Glutamatergic neuron (in vitro differentiated cells): Measurements from ENCODE around the gene QRICH1. TPM values are rescaled to one million over a fixed set of nuclear protein-coding genes. Genes with fewer than 3 reads are reported as not detected.

Source experiments
- DNase-seq: peaks from one replicate; pipeline ENCODE4 v3.0.0; 2022
- H3K27ac Mint-ChIP-seq: one replicate; pipeline ENCODE4 v1.8.0; 2020; ENCODE audit warnings: mild to moderate bottlenecking, mixed read lengths, inconsistent platforms; ENCODE audit not compliant: unreplicated experiment
- H3K27me3 Mint-ChIP-seq: one replicate; pipeline ENCODE4 v1.8.0; 2020; ENCODE audit warnings: mild to moderate bottlenecking, moderate library complexity, mixed read lengths, inconsistent platforms; ENCODE audit not compliant: unreplicated experiment
- H3K36me3 Mint-ChIP-seq: one replicate; pipeline ENCODE4 v1.8.0; 2020; ENCODE audit warnings: mild to moderate bottlenecking, mixed read lengths, inconsistent platforms; ENCODE audit not compliant: unreplicated experiment
- H3K4me1 Mint-ChIP-seq: one replicate; pipeline ENCODE4 v1.8.0; 2020; ENCODE audit warnings: mild to moderate bottlenecking, low read depth, mixed read lengths, inconsistent platforms; ENCODE audit not compliant: unreplicated experiment
- H3K4me3 Mint-ChIP-seq: one replicate; pipeline ENCODE4 v1.8.0; 2020; ENCODE audit warnings: mild to moderate bottlenecking, mixed read lengths, inconsistent platforms; ENCODE audit not compliant: unreplicated experiment
- H3K9me3 Mint-ChIP-seq: one replicate; pipeline ENCODE4 v1.8.0; 2020; ENCODE audit warnings: mild to moderate bottlenecking, moderate library complexity, mixed read lengths, inconsistent platforms; ENCODE audit not compliant: unreplicated experiment
- CTCF ChIP-seq: fragments of 200-600 bp; sonication (generic); IDR thresholded peaks from one replicate; pipeline ENCODE4 v1.5.0; 2021; ENCODE audit not compliant: partially characterized antibody, unreplicated experiment
- total RNA-seq: library from RNA; stranded (reverse); fragmentation: NEBNext Ultra II Directional; extraction: Animal tissue kit (Norgen Biotek cat#: 25700); gene quantifications from one replicate; pipeline ENCODE4 v1.2.1, GENCODE V29; 2021; ENCODE audit not compliant: unreplicated experiment

The QRICH1 gene
- total RNA-seq, 1 donor from 2014 or later, result 135 TPM

GRCh38 chr3:49122022-49122421 is 28.2 kb upstream of the QRICH1 start:
- TF ChIP-seq CTCF, result no peak
- no peak for DNase-seq
- peaks cover 8% of the 10 kb centered on the region for H3K27me3 Mint-ChIP-seq
- H3K27ac Mint-ChIP-seq, result no peak overlapping the region
- H3K4me1 Mint-ChIP-seq, result no peaks in the 10 kb centered on the region
- no peaks in the 10 kb centered on the region for H3K36me3 Mint-ChIP-seq
- peak overlapping the region; percentile 42 for H3K4me3 Mint-ChIP-seq
- peaks cover 6% of the 10 kb centered on the region for H3K9me3 Mint-ChIP-seq

GRCh38 chr3:49121132-49121736 is 27.4 kb upstream of the QRICH1 start:
- DNase-seq, result no peak
- no peak for TF ChIP-seq CTCF
- H3K4me1 Mint-ChIP-seq, result no peaks in the 10 kb centered on the region
- peaks cover 10% of the 10 kb centered on the region for H3K27me3 Mint-ChIP-seq
- no peaks in the 10 kb centered on the region for H3K36me3 Mint-ChIP-seq
- H3K4me3 Mint-ChIP-seq, result peak overlapping the region; percentile 50
- peaks cover 4% of the 10 kb centered on the region for H3K9me3 Mint-ChIP-seq
- H3K27ac Mint-ChIP-seq, result peak overlapping the region; percentile 43

- Mint-ChIP-seq H3K36me3 (no peaks in the 10 kb centered on the region), H3K9me3 (peaks cover 4% of the 10 kb centered on the region), H3K4me3 (peak within 1 kb of the TSS; percentile 93), H3K27me3 (peaks cover 12% of the 10 kb centered on the region), H3K27ac (peak within 1 kb of the TSS; percentile 85), H3K4me1 (no peaks in the 10 kb centered on the region)
- no peak for TF ChIP-seq CTCF
- peak; percentile 91 for DNase-seq
Observed at GRCh38 chr3:49120438-49121131, 26.7 kb upstream of the QRICH1 start, which contains the start of gene USP19. Gene USP19, minus strand, starts transcription at chr3:49120823. Its CDS starts 1,678 bp downstream, at chr3:49119145.

GRCh38 chr3:49120096-49120437 is 26.2 kb upstream of the QRICH1 start:
- TF ChIP-seq CTCF, result no peak
- H3K36me3 Mint-ChIP-seq, result no peaks in the 10 kb centered on the region
- no peaks in the 10 kb centered on the region for H3K4me1 Mint-ChIP-seq
- peak overlapping the region; percentile 85 for H3K27ac Mint-ChIP-seq
- peak overlapping the region; percentile 93 for H3K4me3 Mint-ChIP-seq
- H3K9me3 Mint-ChIP-seq, result peaks cover 4% of the 10 kb centered on the region
- peaks cover 13% of the 10 kb centered on the region for H3K27me3 Mint-ChIP-seq
- no peak for DNase-seq

GRCh38 chr3:49119439-49119838 is 25.6 kb upstream of the QRICH1 start:
- no peak overlapping the region for H3K27ac Mint-ChIP-seq
- H3K4me1 Mint-ChIP-seq, result no peaks in the 10 kb centered on the region
- peaks cover 13% of the 10 kb centered on the region for H3K27me3 Mint-ChIP-seq
- no peak for DNase-seq
- peaks cover 4% of the 10 kb centered on the region for H3K9me3 Mint-ChIP-seq
- no peaks in the 10 kb centered on the region for H3K36me3 Mint-ChIP-seq
- peak overlapping the region; percentile 93 for H3K4me3 Mint-ChIP-seq
- no peak for TF ChIP-seq CTCF
